AG09309 (cell line): ENCODE measurements around the gene GNGT1.

Experiments used
- DNase-seq: peaks from one replicate; pipeline ENCODE4 v3.0.0-alpha.2; 2010; ENCODE audit warnings: low read depth
- H3K4me3 ChIP-seq: 2 replicates; pipeline ENCODE4 v1.5.1; 2011; ENCODE audit warnings: mild to moderate bottlenecking, low read depth, low read length, moderate library complexity; ENCODE audit not compliant: control insufficient read depth
- CTCF ChIP-seq: IDR thresholded peaks from 2 replicates; pipeline ENCODE4 v1.5.1; 2011; ENCODE audit warnings: mild to moderate bottlenecking, low read depth, low read length, inconsistent platforms; ENCODE audit not compliant: insufficient read depth, control insufficient read depth; ENCODE audit errors: missing control alignments

Gene GNGT1

GRCh38 chr7:93906267-93906666, at the start of gene GNGT1:
GNGT1 (plus strand) TSS chr7:93906567; CDS start chr7:93906747, 180 bp downstream.
- TF ChIP-seq CTCF, result no peak
- DNase-seq, result no peak
- no peak within 1 kb of the TSS for H3K4me3 ChIP-seq

GRCh38 chr7:93858857-93859256, 47.5 kb upstream of the GNGT1 start:
- H3K4me3 ChIP-seq, result no peak overlapping the region
- no peak for DNase-seq
- no peak for TF ChIP-seq CTCF

GRCh38 chr7:93860261-93860660, 46.1 kb upstream of the GNGT1 start:
- DNase-seq, result no peak
- H3K4me3 ChIP-seq, result no peak overlapping the region
- TF ChIP-seq CTCF, result no peak

GRCh38 chr7:93861325-93861949, 44.9 kb upstream of the GNGT1 start:
- no peak overlapping the region for H3K4me3 ChIP-seq
- DNase-seq, result no peak
- no peak for TF ChIP-seq CTCF

GRCh38 chr7:93862651-93863050, 43.7 kb upstream of the GNGT1 start:
- TF ChIP-seq CTCF, result no peak

GRCh38 chr7:93866886-93867285, 39.5 kb upstream of the GNGT1 start:
- TF ChIP-seq CTCF, result no peak
- H3K4me3 ChIP-seq, result no peak overlapping the region
- no peak for DNase-seq

More at GRCh38 chr7:93862651-93863050, 43.7 kb upstream of the GNGT1 start:
- DNase-seq, result no peak
- no peak overlapping the region for H3K4me3 ChIP-seq
